ENCODE data around the gene CFAP99.
"Not testable (repeated sequence)": the region's sequence is repeated elsewhere in the genome, so short reads cannot be mapped to it uniquely, and the experiment has no call there.

- not testable (repeated sequence) for TF ChIP-seq CTCF (optimal IDR thresholded peaks at IDR 0.05 in 1 of 3, IDR thresholded peaks at IDR 0.05 in 1 of 3, conservative IDR thresholded peaks at IDR 0.05 in 1 of 3; ENCODE audit: extremely low read depth in 1 of 3, insufficient read depth in 2 of 3, low read length in 3 of 3); EZH2 (IDR thresholded peaks at IDR 0.05; ENCODE audit: low read length)
Observed at GRCh38 chr4:2382769-2383202, 36.0 kb upstream of the CFAP99 start.

Data from keratinocyte (primary cell).